IgD-negative memory B cell (primary cell): ENCODE results near the gene GPR15LG. TPM values are rescaled to one million over a fixed set of nuclear protein-coding genes. Genes with fewer than 3 reads are reported as not detected.

Source experiments
- H3K27ac Mint-ChIP-seq, 3 donors: one replicate each; pipeline ENCODE4 v1.8.0; 2020 to 2022; ENCODE audit warnings: mild to moderate bottlenecking in 3 of 3, mixed read lengths in 3 of 3, moderate library complexity in 1 of 3
- H3K27me3 Mint-ChIP-seq: one replicate; pipeline ENCODE4 v1.8.0; 2021; ENCODE audit warnings: mixed read lengths
- H3K36me3 Mint-ChIP-seq: one replicate; pipeline ENCODE4 v1.8.0; 2020; ENCODE audit warnings: mild to moderate bottlenecking, mixed read lengths
- H3K4me1 Mint-ChIP-seq, 3 donors: one replicate each; pipeline ENCODE4 v1.8.0; 2020 to 2022; ENCODE audit warnings: mixed read lengths in 3 of 3, mild to moderate bottlenecking in 1 of 3
- H3K4me3 Mint-ChIP-seq, 4 donors: one replicate each; pipeline ENCODE4 v1.8.0; 2020 to 2022; ENCODE audit warnings: mild to moderate bottlenecking in 4 of 4, mixed read lengths in 4 of 4, moderate library complexity in 3 of 4
- H3K9me3 Mint-ChIP-seq, 3 donors: one replicate each; pipeline ENCODE4 v1.8.0; 2020 to 2021; ENCODE audit warnings: mixed read lengths in 3 of 3, mild to moderate bottlenecking in 1 of 3
- polyA plus RNA-seq: library from polyadenylated mRNA; unstranded; fragments of 300-500 nt; fragmentation: Illumina TruSeq; gene quantifications from one replicate; pipeline ENCODE4 v1.2.3, GENCODE V29; 2021

Gene GPR15LG
- polyA plus RNA-seq, 1 donor from 2014 or later, result not detected

- H3K4me3 Mint-ChIP-seq, result peak within 1 kb of the TSS; percentile 15 to 83 (median 74)
- peaks cover 0 to 1% (median 1%) of the 10 kb centered on the region in 3 donors for H3K4me1 Mint-ChIP-seq
- peaks cover 4% of the 10 kb centered on the region for H3K36me3 Mint-ChIP-seq
- H3K27ac Mint-ChIP-seq, result peak within 1 kb of the TSS in 1 of 3 donors; percentile 51
- peaks cover 19% of the 10 kb centered on the region for H3K27me3 Mint-ChIP-seq
- H3K9me3 Mint-ChIP-seq, result no peaks in the 10 kb centered on the region
Measured at GRCh38 chr10:84194424-84195043, 20.9 kb downstream of the GPR15LG start, which contains the start of gene CDHR1. Gene CDHR1, plus strand, starts transcription at chr10:84194537. Its CDS starts 224 bp downstream, at chr10:84194761.

DNA sequence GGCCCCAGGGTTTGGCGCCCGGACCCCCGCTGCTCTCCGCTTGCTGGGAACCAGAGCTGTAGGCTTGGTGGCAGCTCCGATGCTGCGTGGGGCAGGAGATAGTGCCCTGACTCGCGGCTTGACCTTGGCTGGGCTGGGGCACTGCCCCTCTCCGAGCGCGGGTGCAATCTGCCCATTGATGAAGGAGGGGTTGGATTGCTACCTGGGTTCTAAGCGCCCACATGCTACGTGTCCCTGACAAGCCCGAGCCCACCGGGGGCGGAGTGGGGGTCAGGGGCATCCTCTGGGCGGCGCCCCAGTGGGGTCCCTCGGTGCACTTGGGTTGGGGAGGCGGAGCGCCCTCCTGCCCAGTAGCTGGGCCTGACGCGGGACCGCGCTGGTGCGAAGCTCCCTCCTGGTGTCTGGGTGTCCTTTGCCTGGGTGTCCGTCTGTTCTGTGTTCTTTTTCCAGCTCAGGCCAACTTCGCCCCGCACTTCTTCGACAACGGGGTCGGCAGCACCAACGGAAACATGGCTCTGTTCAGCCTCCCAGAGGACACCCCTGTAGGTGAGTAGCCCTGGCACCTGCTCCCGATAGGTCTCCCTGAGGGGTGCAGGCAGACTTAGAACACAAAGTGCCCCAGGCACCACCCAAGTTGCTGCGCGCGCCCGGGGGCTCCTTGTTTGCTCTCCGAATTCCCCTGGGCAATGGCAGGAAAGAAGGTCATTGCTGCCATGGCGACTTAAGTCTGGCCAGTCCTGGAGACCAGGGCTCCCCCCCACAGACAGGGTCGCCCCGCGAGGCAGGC, 21.6 kb downstream of the GPR15LG start:
- Mint-ChIP-seq H3K27me3 (peaks cover 20% of the 10 kb centered on the region), H3K4me1 (peaks cover 0 to 1% (median 1%) of the 10 kb centered on the region in 3 donors)

GRCh38 chr10:84196083-84196482, 22.5 kb downstream of the GPR15LG start:
- H3K27me3 Mint-ChIP-seq, result peaks cover 21% of the 10 kb centered on the region
- no peak overlapping the region for H3K27ac Mint-ChIP-seq

More for the DNA sequence above, 21.6 kb downstream of the GPR15LG start:
- Mint-ChIP-seq H3K9me3 (no peaks in the 10 kb centered on the region), H3K27ac (peak overlapping the region in 1 of 3 donors; percentile 51), H3K36me3 (peaks cover 4% of the 10 kb centered on the region), H3K4me3 (peak overlapping the region; percentile 15 to 76 (median 70))

GRCh38 chr10:84196941-84197340, 23.3 kb downstream of the GPR15LG start:
- H3K27me3 Mint-ChIP-seq, result peaks cover 21% of the 10 kb centered on the region
- peaks cover 4% of the 10 kb centered on the region for H3K36me3 Mint-ChIP-seq
- no peaks in the 10 kb centered on the region for H3K9me3 Mint-ChIP-seq
- peaks cover 0 to 1% (median 0%) of the 10 kb centered on the region in 3 donors for H3K4me1 Mint-ChIP-seq
- H3K4me3 Mint-ChIP-seq, result no peak overlapping the region
- H3K27ac Mint-ChIP-seq, result no peak overlapping the region

More at GRCh38 chr10:84196083-84196482, 22.5 kb downstream of the GPR15LG start:
- H3K4me1 Mint-ChIP-seq, result peaks cover 0 to 1% (median 1%) of the 10 kb centered on the region in 3 donors
- H3K9me3 Mint-ChIP-seq, result no peaks in the 10 kb centered on the region
- H3K36me3 Mint-ChIP-seq, result peaks cover 4% of the 10 kb centered on the region
- H3K4me3 Mint-ChIP-seq, result peak overlapping the region in 1 of 4 donors; percentile 52

DNA sequence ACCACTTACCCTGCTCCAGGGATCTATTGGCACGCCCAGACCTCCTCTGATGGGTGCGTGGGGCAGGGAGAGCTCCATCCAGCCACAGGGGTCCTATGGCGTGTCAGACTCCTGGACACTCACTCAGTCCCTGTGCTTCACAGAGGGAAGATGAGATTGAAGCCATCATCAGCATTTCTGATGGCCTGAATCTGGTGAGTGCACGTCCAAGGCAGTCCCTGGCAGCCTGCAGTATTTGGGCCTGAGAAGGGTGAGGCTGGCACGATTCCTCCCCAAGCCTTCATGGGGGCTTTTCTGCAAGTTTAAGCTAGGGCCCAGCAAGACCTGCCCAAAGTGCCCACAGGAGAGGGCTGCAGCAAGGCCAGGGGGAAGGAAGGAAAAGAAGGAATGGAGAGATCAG, 24.0 kb downstream of the GPR15LG start:
- Mint-ChIP-seq H3K4me3 (no peak overlapping the region), H3K36me3 (peaks cover 1% of the 10 kb centered on the region), H3K4me1 (peaks cover 0 to 1% (median 0%) of the 10 kb centered on the region in 3 donors), H3K27ac (no peak overlapping the region), H3K9me3 (no peaks in the 10 kb centered on the region), H3K27me3 (peaks cover 21% of the 10 kb centered on the region)

DNA sequence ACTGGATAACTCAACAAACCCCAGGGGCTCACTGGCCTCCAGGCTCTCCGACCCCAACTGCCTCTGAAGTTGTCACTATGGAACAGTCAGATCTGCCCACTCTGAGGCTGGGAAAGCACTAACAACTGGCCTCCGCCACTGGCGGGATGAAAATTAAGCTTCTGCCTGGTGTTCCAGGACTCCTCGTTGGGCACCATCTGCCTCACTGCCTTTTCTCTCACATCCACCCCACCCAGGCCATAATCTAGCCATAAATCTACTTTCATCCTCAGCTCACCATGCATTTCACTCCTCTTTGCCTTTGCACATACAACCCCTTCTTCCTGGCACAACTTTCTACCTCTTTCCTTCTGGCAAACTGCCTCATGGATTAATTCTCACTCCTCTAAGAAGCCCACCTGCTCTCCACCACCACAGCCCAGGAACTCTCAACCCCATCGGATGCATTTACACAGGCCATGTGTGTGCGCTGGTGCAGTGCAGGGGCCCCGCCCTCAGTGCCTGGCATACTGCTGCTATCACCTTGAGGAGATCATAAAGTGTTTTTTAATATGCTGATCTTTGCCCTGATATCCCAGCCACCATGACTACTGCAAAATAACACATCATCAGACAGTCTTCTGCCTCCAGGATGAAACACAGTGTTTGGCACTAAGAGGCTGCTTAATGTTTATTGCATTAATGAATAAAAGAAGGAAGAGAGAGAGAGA, 24.8 kb downstream of the GPR15LG start:
- Mint-ChIP-seq H3K27ac (peak overlapping the region in 1 of 3 donors; percentile 85), H3K4me1 (peaks cover 0 to 1% (median 0%) of the 10 kb centered on the region in 3 donors), H3K27me3 (peaks cover 18% of the 10 kb centered on the region), H3K36me3 (no peaks in the 10 kb centered on the region), H3K4me3 (no peak overlapping the region), H3K9me3 (no peaks in the 10 kb centered on the region)

- Mint-ChIP-seq H3K27ac (no peak overlapping the region), H3K36me3 (no peaks in the 10 kb centered on the region), H3K4me1 (peaks cover 0 to 3% (median 0%) of the 10 kb centered on the region in 3 donors), H3K27me3 (peaks cover 13% of the 10 kb centered on the region), H3K4me3 (no peak overlapping the region), H3K9me3 (no peaks in the 10 kb centered on the region)
Measured at GRCh38 chr10:84200537-84201243, 27.1 kb downstream of the GPR15LG start.

- Mint-ChIP-seq H3K36me3 (no peaks in the 10 kb centered on the region), H3K27ac (no peak overlapping the region), H3K4me1 (peaks cover 0 to 3% (median 0%) of the 10 kb centered on the region in 3 donors), H3K4me3 (no peak overlapping the region), H3K27me3 (peaks cover 10% of the 10 kb centered on the region), H3K9me3 (no peaks in the 10 kb centered on the region)
Measured at GRCh38 chr10:84201244-84201606, 27.6 kb downstream of the GPR15LG start.

DNA sequence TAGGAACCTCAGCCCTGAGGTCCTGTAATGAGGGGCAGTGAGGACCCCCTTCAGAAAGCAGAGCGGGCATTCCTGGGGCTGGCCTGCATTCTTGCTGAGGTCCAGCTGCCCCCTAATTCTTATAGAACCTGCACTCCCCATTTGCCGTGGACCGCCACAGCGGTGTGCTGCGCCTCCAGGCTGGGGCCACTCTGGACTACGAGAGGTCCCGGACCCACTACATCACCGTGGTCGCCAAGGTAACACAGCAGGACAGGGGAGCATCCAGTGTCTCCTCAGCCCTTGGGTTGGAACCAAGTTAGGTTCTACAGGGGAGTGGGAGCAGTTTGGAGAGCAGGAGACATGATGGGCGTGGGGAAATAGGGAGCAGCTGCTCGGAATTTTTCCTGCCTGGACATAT, 28.1 kb downstream of the GPR15LG start:
- Mint-ChIP-seq H3K4me1 (peaks cover 0 to 3% (median 0%) of the 10 kb centered on the region in 3 donors), H3K27me3 (peaks cover 6% of the 10 kb centered on the region), H3K9me3 (no peaks in the 10 kb centered on the region), H3K4me3 (no peak overlapping the region), H3K36me3 (no peaks in the 10 kb centered on the region), H3K27ac (no peak overlapping the region)

GRCh38 chr10:84202349-84202748, 28.7 kb downstream of the GPR15LG start:
- no peak overlapping the region for H3K4me3 Mint-ChIP-seq
- H3K36me3 Mint-ChIP-seq, result no peaks in the 10 kb centered on the region

DNA sequence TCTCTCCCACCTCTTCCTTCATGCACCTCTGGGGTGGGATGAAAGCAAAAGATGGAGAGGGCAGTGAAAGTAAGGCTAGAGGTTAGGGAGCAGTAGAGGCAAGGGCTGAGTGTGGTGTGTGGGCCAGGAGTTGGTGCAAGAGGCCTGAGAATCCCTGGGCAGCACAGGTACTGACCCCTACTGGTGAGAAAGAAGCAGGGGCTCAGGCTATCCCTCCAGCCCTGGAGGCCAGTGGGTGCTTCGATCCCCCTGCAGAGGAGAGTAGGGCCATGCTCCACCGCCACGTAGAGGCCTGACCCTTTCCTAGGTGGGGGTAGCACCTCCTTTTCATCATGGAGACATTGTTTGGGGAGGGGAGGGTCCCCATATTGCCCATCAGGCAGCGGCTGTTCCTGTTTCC, 30.5 kb downstream of the GPR15LG start:
- H3K27me3 Mint-ChIP-seq, result peaks cover 5% of the 10 kb centered on the region
- H3K9me3 Mint-ChIP-seq, result no peaks in the 10 kb centered on the region
- H3K27ac Mint-ChIP-seq, result no peak overlapping the region
- no peaks in the 10 kb centered on the region for H3K36me3 Mint-ChIP-seq
- H3K4me3 Mint-ChIP-seq, result no peak overlapping the region
- H3K4me1 Mint-ChIP-seq, result peaks cover 0 to 3% (median 0%) of the 10 kb centered on the region in 3 donors

More at GRCh38 chr10:84202349-84202748, 28.7 kb downstream of the GPR15LG start:
- peaks cover 0 to 3% (median 0%) of the 10 kb centered on the region in 3 donors for H3K4me1 Mint-ChIP-seq
- H3K9me3 Mint-ChIP-seq, result no peaks in the 10 kb centered on the region
- H3K27me3 Mint-ChIP-seq, result peaks cover 5% of the 10 kb centered on the region
- H3K27ac Mint-ChIP-seq, result no peak overlapping the region

GRCh38 chr10:84204610-84205009, 31.0 kb downstream of the GPR15LG start:
- H3K27ac Mint-ChIP-seq, result no peak overlapping the region
- H3K4me3 Mint-ChIP-seq, result no peak overlapping the region
- no peaks in the 10 kb centered on the region for H3K9me3 Mint-ChIP-seq
- no peaks in the 10 kb centered on the region for H3K36me3 Mint-ChIP-seq
- peaks cover 5% of the 10 kb centered on the region for H3K27me3 Mint-ChIP-seq
- H3K4me1 Mint-ChIP-seq, result peaks cover 0 to 3% (median 0%) of the 10 kb centered on the region in 3 donors

GRCh38 chr10:84205049-84205852, 31.6 kb downstream of the GPR15LG start:
- Mint-ChIP-seq H3K4me3 (no peak overlapping the region), H3K27ac (no peak overlapping the region), H3K9me3 (no peaks in the 10 kb centered on the region), H3K27me3 (peaks cover 5% of the 10 kb centered on the region), H3K4me1 (peaks cover 0 to 3% (median 0%) of the 10 kb centered on the region in 3 donors), H3K36me3 (no peaks in the 10 kb centered on the region)
